HPDE6-E6E7 (cell line): ENCODE results near the gene ZNF512B.
"Not testable (repeated sequence)": the region's sequence is repeated elsewhere in the genome, so short reads cannot be mapped to it uniquely, and the experiment has no call there.

Experiments
- DNase-seq: peaks from one replicate; pipeline ENCODE4 v3.0.0; 2011; ENCODE audit warnings: missing footprints; ENCODE audit errors: extremely low spot score

ZNF512B gene, protein sequence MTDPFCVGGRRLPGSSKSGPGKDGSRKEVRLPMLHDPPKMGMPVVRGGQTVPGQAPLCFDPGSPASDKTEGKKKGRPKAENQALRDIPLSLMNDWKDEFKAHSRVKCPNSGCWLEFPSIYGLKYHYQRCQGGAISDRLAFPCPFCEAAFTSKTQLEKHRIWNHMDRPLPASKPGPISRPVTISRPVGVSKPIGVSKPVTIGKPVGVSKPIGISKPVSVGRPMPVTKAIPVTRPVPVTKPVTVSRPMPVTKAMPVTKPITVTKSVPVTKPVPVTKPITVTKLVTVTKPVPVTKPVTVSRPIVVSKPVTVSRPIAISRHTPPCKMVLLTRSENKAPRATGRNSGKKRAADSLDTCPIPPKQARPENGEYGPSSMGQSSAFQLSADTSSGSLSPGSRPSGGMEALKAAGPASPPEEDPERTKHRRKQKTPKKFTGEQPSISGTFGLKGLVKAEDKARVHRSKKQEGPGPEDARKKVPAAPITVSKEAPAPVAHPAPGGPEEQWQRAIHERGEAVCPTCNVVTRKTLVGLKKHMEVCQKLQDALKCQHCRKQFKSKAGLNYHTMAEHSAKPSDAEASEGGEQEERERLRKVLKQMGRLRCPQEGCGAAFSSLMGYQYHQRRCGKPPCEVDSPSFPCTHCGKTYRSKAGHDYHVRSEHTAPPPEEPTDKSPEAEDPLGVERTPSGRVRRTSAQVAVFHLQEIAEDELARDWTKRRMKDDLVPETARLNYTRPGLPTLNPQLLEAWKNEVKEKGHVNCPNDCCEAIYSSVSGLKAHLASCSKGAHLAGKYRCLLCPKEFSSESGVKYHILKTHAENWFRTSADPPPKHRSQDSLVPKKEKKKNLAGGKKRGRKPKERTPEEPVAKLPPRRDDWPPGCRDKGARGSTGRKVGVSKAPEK

DNA sequence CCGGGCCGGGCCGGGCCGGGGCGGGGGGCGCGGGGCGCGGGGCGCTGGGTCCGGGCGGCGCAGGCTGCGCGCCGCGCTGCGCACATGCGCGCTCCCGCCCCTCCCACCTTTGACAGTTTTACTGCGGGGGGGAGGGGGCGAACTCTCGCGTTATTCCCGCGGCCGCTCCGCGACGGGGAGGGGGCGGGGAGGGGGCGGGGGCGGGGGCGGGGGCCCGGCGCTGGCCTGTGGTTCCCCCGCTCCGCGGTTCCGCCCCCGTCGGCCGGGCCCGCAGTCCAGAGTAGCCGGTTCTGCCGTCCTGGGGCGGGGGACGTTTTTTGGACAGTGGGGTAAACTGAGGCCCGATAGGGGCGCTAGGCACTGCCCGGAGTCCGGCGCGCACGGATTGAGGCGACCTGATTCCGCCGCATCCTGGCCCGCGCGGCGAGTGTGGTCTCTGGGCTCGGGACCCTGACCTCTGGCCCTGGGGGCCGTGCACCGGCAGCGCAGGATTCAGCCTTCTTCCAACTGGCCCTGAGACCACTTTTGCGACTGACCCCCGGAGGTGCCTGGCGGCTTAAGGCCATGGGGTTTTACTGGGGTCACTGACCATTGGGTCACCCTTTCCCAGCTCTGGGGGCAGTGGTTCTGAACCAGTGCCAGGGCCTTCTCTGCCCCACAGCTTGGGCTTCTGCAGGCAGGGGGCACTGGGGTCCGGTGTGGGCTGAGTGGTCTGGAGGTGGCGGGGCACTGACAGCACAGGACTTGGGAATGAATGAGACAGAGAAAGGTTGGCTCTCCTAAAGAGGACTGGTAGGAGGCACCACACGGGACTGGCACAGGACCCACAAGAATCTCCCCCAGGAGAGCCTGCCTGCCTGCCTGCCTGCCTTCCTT, at the start of gene ZNF512B:
Gene ZNF512B (minus strand): TSS at position 93 of the 876 bp plus-strand sequence. CDS start 1,980 bp downstream, outside the sequence.
- peak; percentile 86 for DNase-seq

DNA sequence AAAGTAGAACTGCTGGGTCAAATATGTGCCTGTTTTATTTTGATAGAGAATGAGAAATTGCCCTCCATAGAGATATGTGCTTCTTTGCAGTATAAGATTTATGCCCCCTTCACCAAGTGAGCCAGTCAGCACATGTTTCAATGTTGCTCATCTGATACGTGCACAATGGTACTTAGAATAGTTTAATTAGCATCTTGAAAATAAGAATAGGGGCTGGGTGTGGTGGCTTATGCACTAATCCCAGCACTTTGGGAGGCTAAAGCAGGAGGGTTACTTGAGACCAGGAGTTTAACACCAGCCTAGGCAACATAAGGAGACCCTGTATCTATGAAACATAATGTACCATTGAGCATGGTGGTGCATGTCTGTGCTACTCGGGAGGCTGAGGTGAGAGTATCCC, 45.9 kb upstream of the ZNF512B start:
- no peak for DNase-seq

GRCh38 chr20:64012385-64013154, 42.8 kb upstream of the ZNF512B start:
- not testable (repeated sequence) for DNase-seq

GRCh38 chr20:64011366-64011779, 41.6 kb upstream of the ZNF512B start:
- no peak for DNase-seq

DNA sequence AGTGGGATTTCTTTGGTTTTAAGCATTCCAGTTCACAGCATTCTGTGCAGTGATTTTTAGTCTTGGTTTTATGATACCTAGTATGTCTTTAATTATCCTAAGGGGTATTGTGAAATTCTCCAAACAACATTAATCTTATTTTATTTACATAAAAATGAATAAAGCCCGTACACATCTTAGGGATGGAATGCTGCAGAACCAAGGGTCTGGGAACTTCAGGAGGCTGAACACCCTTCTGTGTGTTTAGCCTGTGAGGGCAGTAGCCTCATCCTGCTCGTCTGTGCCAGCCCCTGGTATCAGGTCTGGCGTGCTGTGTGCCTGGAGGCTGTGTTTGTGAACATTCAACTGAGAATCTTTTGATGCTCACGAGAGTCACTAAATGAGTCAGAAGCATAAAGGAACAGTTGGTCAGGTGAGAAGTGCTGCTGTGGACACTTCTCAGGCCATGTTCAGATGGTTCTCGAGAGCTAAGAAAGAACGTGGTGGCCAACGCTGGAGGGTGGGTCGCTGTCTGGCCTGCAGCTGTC, 41.0 kb upstream of the ZNF512B start:
- DNase-seq: no peak

DNA sequence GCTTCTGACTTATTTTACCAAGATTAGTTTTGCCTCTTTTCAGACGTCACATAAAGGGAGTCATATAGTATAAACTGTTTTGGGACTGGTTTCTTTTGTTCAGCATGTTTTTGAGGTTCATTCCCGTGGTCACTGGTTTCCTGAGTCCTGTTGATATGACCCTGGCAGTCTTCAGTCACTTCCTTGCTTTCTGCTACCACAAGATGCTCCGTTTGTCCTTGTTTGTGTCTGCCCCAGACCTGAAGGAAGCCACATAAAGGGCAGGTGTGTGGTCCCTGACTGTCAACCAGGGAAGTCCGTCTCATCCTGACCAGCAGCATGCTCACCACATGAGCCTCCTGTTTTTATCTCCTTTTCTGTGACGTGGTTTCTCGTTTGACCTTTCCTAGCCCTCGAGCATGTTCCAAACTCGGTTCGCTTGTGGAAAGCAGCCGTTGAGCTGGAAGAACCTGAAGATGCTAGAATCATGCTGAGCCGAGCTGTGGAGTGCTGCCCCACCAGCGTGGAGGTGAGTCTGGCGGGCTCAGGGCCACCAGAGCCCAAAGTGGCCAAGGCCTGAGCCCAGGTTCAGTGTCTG, 40.2 kb upstream of the ZNF512B start:
- no peak for DNase-seq

DNA sequence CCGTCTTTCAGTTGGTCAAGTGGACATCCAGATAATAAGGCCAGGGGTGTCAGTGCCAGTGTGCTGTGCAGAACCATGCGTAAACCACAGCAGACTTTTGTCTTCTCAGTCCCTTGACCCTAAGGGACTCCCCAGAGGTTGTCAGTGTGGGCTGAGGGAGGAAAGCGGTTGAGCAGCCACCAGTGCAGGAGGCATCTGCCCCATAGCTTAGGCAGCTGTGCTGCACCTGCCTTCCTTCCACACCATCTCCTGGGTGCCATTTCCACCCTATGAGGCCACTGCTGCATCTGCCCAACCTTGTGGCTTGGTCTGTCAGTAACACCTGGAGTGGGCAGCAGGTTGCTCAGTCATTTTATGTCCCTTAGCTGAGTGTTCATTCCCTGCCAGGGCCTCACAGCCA, 37.2 kb upstream of the ZNF512B start:
- no peak for DNase-seq

DNA sequence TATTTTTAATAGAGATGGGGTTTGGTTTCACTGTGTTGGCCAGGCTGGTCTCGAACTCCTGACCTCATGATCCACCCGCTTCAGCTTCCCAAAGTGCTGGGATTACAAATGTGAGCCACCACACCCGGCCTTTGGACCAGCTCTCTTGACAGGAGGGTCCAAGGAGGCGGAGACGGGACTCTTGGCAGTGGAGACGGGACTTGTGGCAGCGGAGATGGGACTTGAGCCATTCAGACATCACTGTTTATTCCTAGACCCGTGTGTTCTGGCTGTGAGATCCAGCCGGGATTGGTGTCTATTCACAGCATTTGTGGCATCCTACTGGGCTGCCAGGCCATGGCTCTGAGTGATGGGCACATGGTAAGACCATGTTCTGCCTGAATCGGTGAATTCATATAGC, 36.8 kb upstream of the ZNF512B start:
- DNase-seq: no peak

DNA sequence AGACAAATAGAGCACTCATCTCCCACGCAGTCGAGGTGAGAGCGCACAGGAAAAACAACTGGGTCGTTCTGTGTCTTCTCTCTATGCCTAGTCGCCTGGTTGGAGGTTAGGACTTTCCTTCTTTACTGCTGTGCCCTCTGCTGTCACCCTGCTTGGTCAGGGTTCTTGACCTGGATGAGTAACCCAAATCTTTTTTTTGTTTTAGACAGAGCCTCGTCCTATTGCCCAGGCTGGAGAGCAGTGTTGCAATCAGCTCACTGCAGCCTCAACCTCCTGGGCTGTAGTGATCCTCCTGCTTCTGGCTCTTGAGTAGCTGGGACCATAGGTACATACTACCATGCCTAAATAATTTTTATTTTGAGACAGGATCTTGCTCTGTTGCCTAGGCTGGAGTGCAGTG, 35.7 kb upstream of the ZNF512B start:
- no peak for DNase-seq

DNA sequence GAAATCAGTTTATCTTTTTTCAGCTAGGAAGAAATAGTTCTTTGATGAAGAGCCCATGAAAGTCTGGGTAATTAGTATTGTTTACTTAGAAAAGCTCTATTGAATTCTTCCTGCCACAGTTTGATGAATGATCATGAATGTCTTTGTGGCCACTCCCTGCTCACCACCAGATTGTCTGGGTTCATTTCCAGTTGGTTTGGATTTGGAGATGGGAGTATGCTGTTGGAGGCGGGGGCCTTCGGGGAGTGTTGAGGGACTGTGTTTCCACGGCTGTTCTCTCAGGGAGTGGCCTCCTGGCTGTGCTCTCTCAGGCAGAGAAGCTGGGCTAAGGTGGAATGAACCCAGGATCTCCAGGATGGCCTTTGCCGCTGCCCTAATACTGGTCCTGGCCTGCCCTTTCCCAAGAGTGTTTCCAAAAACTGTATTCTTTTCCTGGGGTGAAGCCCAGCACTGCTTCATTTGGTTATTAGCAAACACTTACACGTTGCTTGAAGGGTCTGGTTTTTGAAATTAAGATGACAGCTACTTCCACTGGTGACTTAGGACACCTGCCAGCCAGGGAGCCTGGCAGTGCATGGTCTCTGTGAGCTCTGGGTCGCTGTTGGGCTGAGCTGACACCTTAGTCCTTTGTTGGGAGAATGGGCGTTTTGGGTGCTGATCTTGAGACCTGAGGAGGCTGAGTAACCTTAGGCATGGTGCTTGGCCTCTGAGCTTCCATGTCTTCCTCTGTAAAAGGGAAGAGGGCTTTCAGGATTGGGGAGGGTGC, 34.4 kb upstream of the ZNF512B start:
- no peak for DNase-seq

DNA sequence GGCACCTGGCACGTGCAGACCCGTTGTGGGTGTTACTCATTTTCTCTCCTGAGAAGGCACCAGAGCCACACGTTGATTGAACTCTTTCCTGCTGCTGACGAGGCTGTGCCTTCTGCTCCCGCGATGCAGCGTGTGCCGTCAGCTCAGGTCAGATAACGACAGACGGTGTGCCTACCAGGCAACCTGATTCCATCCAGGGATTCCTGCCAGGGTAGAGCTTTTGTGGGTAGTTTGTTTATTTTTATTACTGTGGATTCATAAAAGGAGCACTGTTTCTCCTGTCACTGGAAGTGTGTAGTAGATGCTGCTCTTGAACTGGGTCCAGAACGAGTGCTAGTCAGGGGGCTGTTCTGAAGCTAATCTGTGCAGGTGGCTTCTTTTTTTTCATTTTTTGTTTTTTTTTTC, 31.9 kb upstream of the ZNF512B start:
- DNase-seq: no peak

DNA sequence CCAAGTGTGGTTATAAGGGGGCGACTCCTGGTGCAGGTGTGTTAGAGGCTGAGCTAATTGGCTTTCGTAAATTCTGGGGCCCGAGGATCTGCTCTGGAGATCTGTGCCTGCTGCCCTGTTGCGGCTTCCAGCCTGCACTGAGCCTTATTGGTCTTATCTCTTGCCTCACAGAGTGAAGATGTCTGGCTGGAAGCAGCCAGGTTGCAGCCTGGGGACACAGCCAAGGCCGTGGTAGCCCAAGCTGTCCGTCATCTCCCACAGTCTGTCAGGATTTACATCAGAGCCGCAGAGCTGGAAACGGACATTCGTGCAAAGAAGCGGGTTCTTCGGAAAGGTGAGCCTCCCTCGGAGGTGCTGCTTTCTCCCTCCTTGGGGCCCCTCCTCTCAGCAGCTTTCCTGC, 31.2 kb upstream of the ZNF512B start:
- no peak for DNase-seq

- no peak for DNase-seq
Measured at GRCh38 chr20:63982937-63983336, 13.2 kb upstream of the ZNF512B start.

DNA sequence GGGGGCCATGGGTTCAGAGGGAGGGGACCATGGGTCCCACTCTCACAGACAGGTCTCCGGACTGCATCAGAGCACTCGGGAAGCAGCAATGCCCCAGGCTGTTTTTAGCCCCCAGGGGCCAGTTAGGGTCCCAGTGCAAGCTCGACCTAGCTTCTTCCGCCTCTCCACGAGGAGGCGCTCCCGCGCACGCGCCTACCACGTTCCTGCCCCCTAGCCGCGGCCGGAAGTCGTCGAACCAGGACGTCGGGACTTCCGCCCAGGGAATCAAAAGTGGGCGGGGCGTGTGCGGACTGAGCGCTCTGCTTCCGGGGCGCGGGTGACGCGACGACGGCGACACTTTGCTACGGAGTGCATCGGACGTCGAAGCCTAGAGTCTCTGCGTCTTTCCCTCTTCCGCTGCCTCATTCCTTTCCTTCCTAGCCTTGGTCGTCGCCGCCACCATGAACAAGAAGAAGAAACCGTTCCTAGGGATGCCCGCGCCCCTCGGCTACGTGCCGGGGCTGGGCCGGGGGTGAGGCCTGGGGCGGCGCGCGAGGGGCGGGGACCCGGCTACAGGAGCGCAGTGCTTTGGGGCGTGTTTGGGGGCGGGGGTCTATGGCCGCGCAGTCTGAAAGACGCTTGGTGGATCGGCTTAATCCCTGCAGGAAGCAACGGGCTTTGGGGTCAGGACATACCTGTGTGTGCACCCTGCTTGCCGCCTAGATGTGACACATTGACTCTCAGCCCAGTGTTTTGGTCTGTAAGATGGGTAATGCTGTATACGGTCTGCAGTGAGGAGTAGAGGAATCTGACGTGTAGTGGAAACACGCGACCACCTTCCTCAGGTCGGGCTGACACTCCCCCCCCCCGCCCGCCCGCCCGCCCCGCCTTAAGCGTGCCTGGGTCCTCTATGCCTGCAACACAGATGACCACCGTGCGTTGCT, 11.3 kb upstream of the ZNF512B start, which contains the start of gene PRPF6:
Gene PRPF6 (plus strand): TSS at position 327 of the 923 bp plus-strand sequence. CDS start 114 bp downstream, at position 441.
- DNase-seq: peak; percentile 98

DNA sequence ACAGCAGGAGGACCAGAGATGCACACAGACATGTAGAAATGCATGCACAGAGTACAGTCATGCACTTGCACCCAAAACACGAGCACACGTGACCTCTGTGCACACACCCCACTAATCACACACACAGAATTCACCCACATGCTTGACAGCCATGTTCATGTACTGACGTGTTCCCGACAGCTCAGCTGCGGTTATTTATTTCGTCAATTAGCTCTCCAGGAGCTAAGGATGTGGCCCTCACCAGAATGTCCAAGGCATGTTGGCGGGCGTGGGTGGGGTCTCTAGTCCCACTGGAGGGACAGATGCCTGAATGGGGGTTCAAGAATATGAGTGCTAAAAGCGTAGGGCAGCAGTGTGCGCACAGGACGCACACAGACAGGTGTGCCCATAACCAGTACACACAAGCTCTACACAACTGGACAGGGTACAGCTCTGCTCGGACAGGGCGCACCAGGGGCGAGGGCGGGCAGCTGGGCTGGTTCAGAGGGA, 10.6 kb upstream of the ZNF512B start:
- peak; percentile 92 for DNase-seq

DNA sequence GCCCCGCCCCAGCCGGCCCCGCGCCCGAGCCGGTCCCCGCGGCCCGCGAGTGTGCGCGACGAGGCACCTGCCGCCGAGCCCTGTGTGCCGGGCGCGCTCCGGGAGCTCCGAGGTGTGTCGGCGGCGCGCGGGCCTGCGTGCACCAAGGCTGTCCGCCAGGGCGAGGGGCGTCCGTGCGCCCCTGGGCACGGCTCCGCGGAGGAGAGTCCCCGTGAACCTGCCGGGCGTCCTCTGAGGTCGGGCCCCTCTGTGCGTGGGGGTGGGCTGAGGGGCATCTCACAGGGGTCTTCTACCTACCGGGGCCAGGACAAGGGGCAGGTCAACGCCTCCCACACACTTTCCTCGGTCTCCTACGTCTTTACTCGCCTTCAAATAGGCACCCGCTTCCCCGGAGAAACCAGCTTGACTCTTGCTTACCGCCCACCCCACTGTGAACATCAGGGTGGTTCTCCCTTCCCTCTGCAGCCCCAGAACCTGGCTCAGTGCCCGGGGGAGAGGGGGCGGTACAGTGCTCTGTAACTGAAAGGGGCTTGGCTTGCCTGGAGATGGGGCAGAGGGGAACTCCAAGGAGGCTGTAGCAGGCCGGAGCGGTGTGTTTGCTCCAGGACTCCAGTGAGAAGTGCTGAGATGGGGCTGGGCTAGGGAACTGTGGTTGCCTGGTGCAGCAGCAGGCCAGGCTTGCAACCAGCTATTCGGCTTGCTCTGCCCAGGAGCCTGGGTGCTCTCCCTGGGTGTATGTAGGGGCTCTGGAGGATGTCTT, 10.0 kb upstream of the ZNF512B start, which contains the start of gene SAMD10:
Gene SAMD10 (minus strand): TSS at position 86 of the 760 bp plus-strand sequence. CDS start 175 bp downstream, outside the sequence.
- DNase-seq: peak; percentile 75

DNA sequence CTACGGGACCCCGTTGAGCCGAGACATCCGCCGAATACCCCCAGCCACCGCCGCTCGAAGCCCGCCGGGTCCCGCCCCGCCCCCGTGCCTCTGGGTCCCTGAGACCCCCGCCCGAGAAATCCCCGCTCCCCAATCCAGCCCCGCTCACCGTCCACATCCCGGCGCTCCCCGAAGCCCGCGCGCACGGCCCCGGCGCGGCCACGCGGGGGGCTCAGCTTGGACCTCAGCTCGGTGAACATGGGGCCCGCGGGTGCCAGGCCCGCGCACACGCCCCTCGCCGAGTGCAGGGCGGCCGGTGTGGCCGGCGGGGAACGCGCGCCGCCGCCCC, 9.5 kb upstream of the ZNF512B start:
- no peak for DNase-seq
